Upper lobe of left lung (tissue), 6 donors: ENCODE results near the gene HUNK. TPM values are rescaled to one million over a fixed set of nuclear protein-coding genes. Genes with fewer than 3 reads are reported as not detected.
"Not testable (repeated sequence)": the region's sequence is repeated elsewhere in the genome, so short reads cannot be mapped to it uniquely, and the experiment has no call there.

Experiments
- ATAC-seq, 2 donors: fragments of 200-7000 bp; cut with Tn5 transposase; one replicate each; pipeline ENCODE4 v1.9.1; 2022; ENCODE audit warnings: mild to moderate bottlenecking in 2 of 2, moderate library complexity in 2 of 2; ENCODE audit not compliant: low FRiP score in 2 of 2
- DNase-seq, 2 donors: peaks; one replicate each; pipeline ENCODE4 v3.0.0-alpha.2; 2019 to 2020
- H3K27ac ChIP-seq, 4 donors: fragments of 200-600 bp; sonication (generic); one replicate each; pipeline ENCODE4 v1.5.1; 2016 to 2019
- H3K27me3 ChIP-seq, 4 donors: fragments of 200-600 bp; sonication (generic); one replicate each; pipeline ENCODE4 v1.5.1; 2017 to 2019
- H3K36me3 ChIP-seq, 4 donors: fragments of 200-600 bp; sonication (generic); one replicate each; pipeline ENCODE4 v1.5.1; 2016 to 2019
- H3K4me1 ChIP-seq, 4 donors: fragments of 200-600 bp; sonication (generic); one replicate each; pipeline ENCODE4 v1.5.1; 2018 to 2019
- H3K4me3 ChIP-seq, 4 donors: fragments of 200-600 bp; sonication (generic); one replicate each; pipeline ENCODE4 v1.5.1; 2017 to 2019; ENCODE audit warnings: mild to moderate bottlenecking in 2 of 4, moderate library complexity in 1 of 4
- H3K9me3 ChIP-seq, 4 donors: fragments of 200-600 bp; sonication (generic); one replicate each; pipeline ENCODE4 v1.5.1; 2018 to 2019
- EP300 ChIP-seq, 4 donors: sonication (generic); formaldehyde crosslinking; IDR thresholded peaks; one replicate each; pipeline ENCODE4 v1.5.1; 2017; ENCODE audit warnings: antibody characterized with exemption in 4 of 4, control low read depth in 2 of 4
- POLR2A ChIP-seq, 4 donors: fragments of 450-650 bp; IDR thresholded peaks; one replicate each; pipeline ENCODE4 v1.5.1; 2016 to 2017; ENCODE audit warnings: antibody characterized with exemption in 4 of 4, mild to moderate bottlenecking in 2 of 4
- POLR2AphosphoS5 ChIP-seq, 2 donors: sonication (generic); formaldehyde crosslinking; IDR thresholded peaks; one replicate each; pipeline ENCODE4 v1.5.1; 2017; ENCODE audit warnings: antibody characterized with exemption in 2 of 2
- WGBS, 2 donors: methylation state at CpG; one replicate each; pipeline ENCODE4 v1.1.5; 2017 to 2018; 5-methylcytosine and 5-hydroxymethylcytosine counted together
- total RNA-seq, 6 donors: library from RNA; depleted of rRNA in 4 of 6; stranded (reverse); fragments of >200 nt in 4 of 6; gene quantifications; one replicate each; pipeline versions ENCODE4 v1.1.0 to v1.2.1, GENCODE V29; 2016 to 2021
- TF ChIP-seq, protein P1 (sequence below), 6 experiments: fragments of 450-650 bp in 4 of 6; fragments of 200-600 bp in 2 of 6; sonication (generic) in 2 of 6; IDR thresholded peaks; one replicate each; pipeline ENCODE4 v1.5.1; 2016 to 2019; ENCODE audit warnings: antibody characterized with exemption in 6 of 6
- donor health status: DM: no; HTN: no; CAD: no; lungs with moderate emphysema.
- donor health status: DM: no; HTN: yes; CAD: no; lungs with severe emphysema.

The HUNK gene
- total RNA-seq, 6 donors from 2014 or later, result 1.1 to 6.2 (median 2.2) TPM

DNA sequence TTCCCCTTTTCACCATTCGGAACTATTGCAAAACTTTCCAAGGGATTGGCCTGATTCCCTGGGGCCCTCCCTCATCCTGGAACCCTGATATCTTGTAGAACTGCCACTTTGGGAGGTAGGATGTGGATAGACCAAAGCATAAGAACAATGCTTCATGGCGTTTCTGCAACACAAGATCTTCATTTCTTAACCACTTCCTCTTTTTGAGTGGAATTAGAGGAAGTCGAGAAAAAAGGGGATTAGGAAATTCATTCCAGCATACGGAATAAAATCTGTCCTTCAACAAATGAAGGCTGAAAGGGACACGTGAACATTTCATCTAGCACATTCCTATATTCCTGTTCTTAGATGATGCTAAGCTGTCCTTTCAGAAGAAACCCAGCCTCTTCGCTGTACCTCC, 149.3 kb downstream of the HUNK start:
- DNase-seq (no peak), ATAC-seq (no peak)
- Histone ChIP-seq H3K4me1 (peaks cover 0 to 6% (median 2%) of the 10 kb centered on the region in 4 donors), H3K36me3 (no peaks in the 10 kb centered on the region), H3K9me3 (no peaks in the 10 kb centered on the region), H3K4me3 (no peak overlapping the region), H3K27ac (no peak overlapping the region), H3K27me3 (no peaks in the 10 kb centered on the region)
- WGBS, 2 donors, result 44 to 58% methylated on average over 6 of the region's 6 CpGs
- TF ChIP-seq, protein P1, sequence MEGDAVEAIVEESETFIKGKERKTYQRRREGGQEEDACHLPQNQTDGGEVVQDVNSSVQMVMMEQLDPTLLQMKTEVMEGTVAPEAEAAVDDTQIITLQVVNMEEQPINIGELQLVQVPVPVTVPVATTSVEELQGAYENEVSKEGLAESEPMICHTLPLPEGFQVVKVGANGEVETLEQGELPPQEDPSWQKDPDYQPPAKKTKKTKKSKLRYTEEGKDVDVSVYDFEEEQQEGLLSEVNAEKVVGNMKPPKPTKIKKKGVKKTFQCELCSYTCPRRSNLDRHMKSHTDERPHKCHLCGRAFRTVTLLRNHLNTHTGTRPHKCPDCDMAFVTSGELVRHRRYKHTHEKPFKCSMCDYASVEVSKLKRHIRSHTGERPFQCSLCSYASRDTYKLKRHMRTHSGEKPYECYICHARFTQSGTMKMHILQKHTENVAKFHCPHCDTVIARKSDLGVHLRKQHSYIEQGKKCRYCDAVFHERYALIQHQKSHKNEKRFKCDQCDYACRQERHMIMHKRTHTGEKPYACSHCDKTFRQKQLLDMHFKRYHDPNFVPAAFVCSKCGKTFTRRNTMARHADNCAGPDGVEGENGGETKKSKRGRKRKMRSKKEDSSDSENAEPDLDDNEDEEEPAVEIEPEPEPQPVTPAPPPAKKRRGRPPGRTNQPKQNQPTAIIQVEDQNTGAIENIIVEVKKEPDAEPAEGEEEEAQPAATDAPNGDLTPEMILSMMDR (IDR thresholded peaks at IDR 0.05), result no peak
- TF ChIP-seq POLR2AphosphoS5 (IDR thresholded peaks at IDR 0.05), result no peak
- TF ChIP-seq POLR2A (IDR thresholded peaks at IDR 0.05), result no peak
- no peak for TF ChIP-seq EP300 (IDR thresholded peaks at IDR 0.05)

- Histone ChIP-seq H3K4me1 (no peaks in the 10 kb centered on the region), H3K27me3 (no peaks in the 10 kb centered on the region), H3K36me3 (no peaks in the 10 kb centered on the region), H3K4me3 (no peak overlapping the region), H3K9me3 (no peaks in the 10 kb centered on the region), H3K27ac (no peak overlapping the region)
- ATAC-seq (peak in 1 of 2 donors; percentile 57), DNase-seq (no peak)
- TF ChIP-seq, protein P1 (IDR thresholded peaks at IDR 0.05), result no peak
- TF ChIP-seq POLR2AphosphoS5 (IDR thresholded peaks at IDR 0.05) (no peak), EP300 (IDR thresholded peaks at IDR 0.05) (no peak), POLR2A (IDR thresholded peaks at IDR 0.05) (no peak)
- WGBS, 2 donors, result 69 to 78% methylated on average over 7 of the region's 7 CpGs
Measured at GRCh38 chr21:32030146-32030652, 157.4 kb downstream of the HUNK start.

DNA sequence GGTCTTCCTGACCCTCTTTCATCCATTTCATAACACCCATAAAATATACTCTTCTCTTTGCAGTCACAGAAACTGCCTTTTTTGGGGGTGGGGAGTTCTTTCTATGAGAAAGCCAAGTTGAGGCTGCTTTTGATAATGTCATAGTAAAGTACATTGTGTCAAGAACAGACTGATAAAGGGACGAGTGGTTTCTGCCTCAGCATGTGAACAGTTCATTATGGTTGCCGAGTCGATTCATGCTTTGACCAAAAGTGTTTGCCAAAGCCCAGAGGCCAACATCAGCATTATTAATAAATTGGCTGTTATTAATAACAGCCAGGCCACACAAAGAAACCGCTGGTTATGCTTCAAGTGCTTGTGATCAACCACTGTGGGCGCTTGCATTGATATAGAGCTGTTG, 162.0 kb downstream of the HUNK start:
- Histone ChIP-seq H3K36me3 (no peaks in the 10 kb centered on the region), H3K27ac (no peak overlapping the region), H3K9me3 (no peaks in the 10 kb centered on the region), H3K4me3 (no peak overlapping the region), H3K27me3 (no peaks in the 10 kb centered on the region), H3K4me1 (no peaks in the 10 kb centered on the region)
- TF ChIP-seq POLR2AphosphoS5 (IDR thresholded peaks at IDR 0.05), result no peak
- no peak for TF ChIP-seq POLR2A (IDR thresholded peaks at IDR 0.05)
- TF ChIP-seq EP300 (IDR thresholded peaks at IDR 0.05), result no peak
- TF ChIP-seq, protein P1 (IDR thresholded peaks at IDR 0.05), result no peak
- WGBS, 2 donors, result 79 to 88% methylated on average over 5 of the region's 5 CpGs
- ATAC-seq (no peak), DNase-seq (no peak)

DNA sequence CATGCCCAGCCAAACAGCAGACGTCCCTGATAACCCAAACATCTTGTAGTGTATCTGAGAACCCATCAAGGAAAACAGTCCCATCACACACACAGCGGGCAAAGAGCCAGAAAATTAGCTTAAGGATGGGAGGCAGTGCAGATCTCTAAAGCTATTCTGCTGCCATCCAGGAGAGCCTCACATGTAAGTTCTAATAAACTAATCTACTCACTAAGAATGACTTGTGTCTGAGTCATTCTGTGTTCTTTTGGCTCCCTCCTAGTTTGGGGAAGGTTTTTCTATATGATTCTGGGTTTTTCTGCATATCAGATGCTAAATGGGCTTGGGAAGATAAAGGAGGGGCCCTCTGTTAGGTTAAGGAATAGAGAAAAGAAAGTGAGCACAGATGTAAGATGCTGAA, 162.8 kb downstream of the HUNK start:
- ATAC-seq (no peak), DNase-seq (no peak)
- Histone ChIP-seq H3K27ac (no peak overlapping the region), H3K4me3 (no peak overlapping the region), H3K36me3 (no peaks in the 10 kb centered on the region), H3K4me1 (no peaks in the 10 kb centered on the region), H3K9me3 (no peaks in the 10 kb centered on the region), H3K27me3 (no peaks in the 10 kb centered on the region)
- TF ChIP-seq, protein P1 (IDR thresholded peaks at IDR 0.05), result no peak
- TF ChIP-seq POLR2A (IDR thresholded peaks at IDR 0.05), result no peak
- no peak for TF ChIP-seq EP300 (IDR thresholded peaks at IDR 0.05)
- no peak for TF ChIP-seq POLR2AphosphoS5 (IDR thresholded peaks at IDR 0.05)
- 49 to 78% methylated on average over 2 of the region's 2 CpGs for WGBS, 2 donors

GRCh38 chr21:32036756-32037155, 163.9 kb downstream of the HUNK start:
- DNase-seq (no peak), ATAC-seq (no peak)
- no peak overlapping the region for H3K27ac ChIP-seq
- 78 to 82% methylated on average over 2 of the region's 2 CpGs for WGBS, 2 donors
- H3K4me1 ChIP-seq, result no peaks in the 10 kb centered on the region
- no peak overlapping the region for H3K4me3 ChIP-seq
- no peaks in the 10 kb centered on the region for H3K27me3 ChIP-seq
- no peak for TF ChIP-seq POLR2AphosphoS5 (IDR thresholded peaks at IDR 0.05)
- no peaks in the 10 kb centered on the region for H3K9me3 ChIP-seq
- H3K36me3 ChIP-seq, result no peaks in the 10 kb centered on the region

- not testable (repeated sequence) for H3K27me3 ChIP-seq, H3K27ac ChIP-seq, H3K4me3 ChIP-seq, H3K4me1 ChIP-seq, H3K9me3 ChIP-seq, DNase-seq, H3K36me3 ChIP-seq, ATAC-seq
- WGBS, 2 donors, result 74% methylated on average over 4 of the region's 4 CpGs
Measured at GRCh38 chr21:32038751-32039150, 165.9 kb downstream of the HUNK start.
